ENCODE results near the gene NPAS3.

GRCh38 chr14:32991691-32992090 is 53.0 kb downstream of the NPAS3 start:
- TF ChIP-seq TCF12 (IDR thresholded peaks at IDR 0.05): no peak
- TF ChIP-seq TCF12 (CRISPR knock-in tag; IDR thresholded peaks at IDR 0.05): no peak
- no peak for TF ChIP-seq PATZ1 (CRISPR knock-in tag; IDR thresholded peaks at IDR 0.05)
- no peak for TF ChIP-seq SNAPC2 (CRISPR knock-in tag; IDR thresholded peaks at IDR 0.05)
- TF ChIP-seq HDAC1 (CRISPR knock-in tag; IDR thresholded peaks at IDR 0.05): no peak
- no peak for TF ChIP-seq ZNF652 (CRISPR knock-in tag; IDR thresholded peaks at IDR 0.05; ENCODE audit: borderline replicate concordance, low read depth)
- no peak for TF ChIP-seq POLR2AphosphoS5 (IDR thresholded peaks at IDR 0.05; ENCODE audit: low read depth, low read length)
- TF ChIP-seq ZSCAN31 (CRISPR knock-in tag; IDR thresholded peaks at IDR 0.05; ENCODE audit: low read depth): no peak
- no peak for TF ChIP-seq TCF7 (IDR thresholded peaks at IDR 0.05; ENCODE audit: low read depth)
- no peak for TF ChIP-seq SNRNP70 (IDR thresholded peaks at IDR 0.05; ENCODE audit: low read depth, low read length)
- TF ChIP-seq SMC3 (IDR thresholded peaks at IDR 0.05; ENCODE audit: low read length): no peak
- TF ChIP-seq POLR2A (IDR thresholded peaks at IDR 0.05; ENCODE audit: insufficient read depth in 1 of 2, low read depth in 2 of 2, low read length in 2 of 2): no peak
- TF ChIP-seq, protein P1, sequence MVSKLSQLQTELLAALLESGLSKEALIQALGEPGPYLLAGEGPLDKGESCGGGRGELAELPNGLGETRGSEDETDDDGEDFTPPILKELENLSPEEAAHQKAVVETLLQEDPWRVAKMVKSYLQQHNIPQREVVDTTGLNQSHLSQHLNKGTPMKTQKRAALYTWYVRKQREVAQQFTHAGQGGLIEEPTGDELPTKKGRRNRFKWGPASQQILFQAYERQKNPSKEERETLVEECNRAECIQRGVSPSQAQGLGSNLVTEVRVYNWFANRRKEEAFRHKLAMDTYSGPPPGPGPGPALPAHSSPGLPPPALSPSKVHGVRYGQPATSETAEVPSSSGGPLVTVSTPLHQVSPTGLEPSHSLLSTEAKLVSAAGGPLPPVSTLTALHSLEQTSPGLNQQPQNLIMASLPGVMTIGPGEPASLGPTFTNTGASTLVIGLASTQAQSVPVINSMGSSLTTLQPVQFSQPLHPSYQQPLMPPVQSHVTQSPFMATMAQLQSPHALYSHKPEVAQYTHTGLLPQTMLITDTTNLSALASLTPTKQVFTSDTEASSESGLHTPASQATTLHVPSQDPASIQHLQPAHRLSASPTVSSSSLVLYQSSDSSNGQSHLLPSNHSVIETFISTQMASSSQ (IDR thresholded peaks at IDR 0.05; ENCODE audit: low read depth): no peak
- TF ChIP-seq, protein P1 (CRISPR knock-in tag; IDR thresholded peaks at IDR 0.05; ENCODE audit: borderline replicate concordance): no peak
- TF ChIP-seq CTCF (CRISPR knock-in tag; IDR thresholded peaks at IDR 0.05): no peak
- no peak for TF ChIP-seq U2AF2 (IDR thresholded peaks at IDR 0.05; ENCODE audit: low read depth, low read length)

All from HepG2 (cell line).